ENCODE data around the gene TMEM184C.

GRCh38 chr4:147616849-147617172 is 386 bp upstream of the TMEM184C start:
- TF ChIP-seq CTCF (IDR thresholded peaks at IDR 0.05) (no peak), EP300 (IDR thresholded peaks at IDR 0.05) (no peak), POLR2AphosphoS5 (IDR thresholded peaks at IDR 0.05) (no peak)
